Epithelial cell of umbilical artery (primary cell): ENCODE data around the gene CXCL3. TPM values are rescaled to one million over a fixed set of nuclear protein-coding genes. Genes with fewer than 3 reads are reported as not detected.

Experiments
- total RNA-seq: library from RNA; depleted of rRNA; stranded (reverse); fragments of >200 nt; gene quantifications from 2 replicates; pipeline ENCODE4 v1.2.3, GENCODE V29; 2014

Gene CXCL3
- total RNA-seq, result 0.61 and 1.3 TPM in 2 replicates

GRCh38 chr4:74038425-74039314, at the start of gene CXCL3:
CXCL3 (minus strand) TSS chr4:74038689; CDS start chr4:74038611, 78 bp downstream.

DNA sequence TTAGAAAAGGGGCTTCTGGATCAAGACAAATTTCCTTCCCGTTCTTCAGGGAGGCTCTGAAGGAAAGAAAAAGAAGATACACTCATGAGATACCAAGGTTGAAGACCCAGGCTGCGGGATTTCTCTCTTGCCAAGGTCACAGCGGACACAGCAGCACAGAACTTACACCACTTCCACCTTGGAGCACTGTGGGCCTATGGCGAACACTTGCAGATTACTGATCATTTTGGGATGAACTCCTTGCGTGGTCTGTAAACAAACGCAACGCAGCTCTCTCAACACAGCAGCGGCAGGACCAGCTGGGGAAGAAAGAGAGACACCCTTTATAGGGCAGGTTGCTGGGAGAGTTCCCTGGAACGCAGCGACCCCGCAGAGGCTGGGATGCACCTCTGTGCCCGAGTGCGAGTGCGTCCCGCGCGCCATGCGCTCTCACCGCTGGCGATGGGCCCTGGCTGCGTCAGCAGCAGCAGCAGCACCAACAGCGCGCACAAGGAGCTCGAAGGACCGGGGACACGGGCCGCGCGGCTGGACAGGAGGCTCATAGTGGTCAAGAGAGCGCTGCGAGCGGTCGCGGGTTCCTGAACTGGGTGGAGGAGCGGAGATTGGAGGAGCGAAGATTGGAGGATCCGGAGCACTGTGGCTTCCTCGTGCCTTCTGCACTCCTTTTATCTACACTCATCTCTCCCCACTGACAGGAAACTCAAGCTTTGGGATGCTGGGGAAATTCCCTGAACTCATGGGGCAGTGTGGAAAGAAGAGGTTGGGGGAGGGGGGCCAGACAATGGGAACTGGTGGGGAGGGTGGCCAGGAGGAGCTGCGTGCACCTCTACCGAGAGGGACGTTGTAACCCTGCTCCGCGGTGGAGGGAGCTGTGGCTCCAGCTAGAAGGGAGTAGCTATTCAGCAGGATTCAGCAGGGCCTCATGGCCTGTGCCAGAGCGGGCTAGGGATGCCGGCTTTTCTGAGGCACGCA, 40.2 kb downstream of the CXCL3 start, which contains the start of gene CXCL5:
TSS of gene CXCL5 (minus strand) at position 638 of the 972 bp plus-strand sequence. CDS start at position 542, 96 bp downstream.

DNA sequence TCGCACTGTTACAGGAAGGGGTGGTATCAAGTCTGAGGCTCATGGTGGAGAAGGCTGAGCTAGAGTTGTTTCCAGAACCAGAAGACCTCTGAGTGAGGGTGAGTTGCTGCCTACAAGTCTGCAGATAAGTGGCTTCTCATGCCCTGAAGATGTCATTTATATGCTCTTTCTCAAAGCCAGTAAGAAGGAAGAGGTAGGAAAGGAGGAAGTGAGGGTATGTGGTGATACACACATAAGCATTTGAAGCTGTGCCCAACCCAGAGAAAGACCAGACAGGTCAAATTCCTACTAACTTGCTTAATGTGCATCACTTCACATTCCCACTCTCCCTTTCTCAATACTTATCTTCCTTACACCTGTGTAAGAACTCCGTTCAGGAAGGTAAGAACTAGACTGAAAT, 50.4 kb downstream of the CXCL3 start, which contains the start of gene PPBP:
TSS of gene PPBP (minus strand) at position 130 of the 400 bp plus-strand sequence. CDS start at position 43, 87 bp downstream.

Other genes starting within 250 kb of the CXCL3 start
- 0.65 and 6.4 TPM in 2 replicates for gene CXCL6, start 202.0 kb downstream of the CXCL3 start, total RNA-seq
- gene PF4V1, start 185.4 kb downstream of the CXCL3 start, total RNA-seq, result not detected in 2 replicates
- 14.6 and 36.2 TPM in 2 replicates for gene CXCL1, start 169.3 kb downstream of the CXCL3 start, total RNA-seq
- not detected in 2 replicates for gene PF4, start 56.7 kb downstream of the CXCL3 start, total RNA-seq
- gene PPBP, start 50.5 kb downstream of the CXCL3 start, total RNA-seq, result not detected in 2 replicates
- gene CXCL5, start 40.0 kb downstream of the CXCL3 start, total RNA-seq, result 0.61 TPM in 1 of 2 replicates, not detected in the other
- gene CXCL2, start 60.5 kb upstream of the CXCL3 start, total RNA-seq, result 4.5 and 5.3 TPM in 2 replicates
- 25.7 and 33.9 TPM in 2 replicates for gene MTHFD2L, start 119.4 kb upstream of the CXCL3 start, total RNA-seq